Fibroblast of skin of abdomen (primary cell): ENCODE measurements around the gene ATF7.

Experiments
- DNase-seq: peaks from one replicate; pipeline ENCODE4 v3.0.0-alpha.2; 2013

The ATF7 gene

GRCh38 chr12:53500142-53500775 lies 125.9 kb downstream of the ATF7 start:
- DNase-seq: peak; percentile 61

GRCh38 chr12:53499266-53500141 lies 126.7 kb downstream of the ATF7 start, which contains the start of gene MAP3K12:
MAP3K12 (minus strand) TSS chr12:53499458; CDS start chr12:53487391, 12,067 bp downstream.
- DNase-seq: peak; percentile 59

GRCh38 chr12:53498235-53498630 lies 127.9 kb downstream of the ATF7 start:
- no peak for DNase-seq

DNA sequence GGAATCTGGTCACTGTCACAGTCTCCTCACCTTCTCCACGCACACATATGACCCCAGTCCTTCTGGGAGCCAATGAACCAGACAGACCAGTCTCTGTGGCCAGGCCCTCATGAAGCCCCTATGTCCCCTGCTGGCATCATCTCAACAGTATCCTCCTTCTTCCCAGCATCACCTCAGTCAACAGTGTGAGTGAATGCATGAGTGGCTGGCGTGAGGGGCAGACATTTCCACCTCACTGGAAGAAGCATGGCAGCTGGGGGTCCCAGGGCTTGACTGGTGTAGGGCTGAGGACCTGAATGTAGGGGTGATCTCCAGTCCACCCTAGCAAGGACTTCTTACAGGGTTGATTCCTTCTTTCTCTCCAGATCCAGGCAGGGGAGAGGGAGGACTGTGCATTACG lies 128.7 kb downstream of the ATF7 start:
- DNase-seq: no peak

GRCh38 chr12:53496752-53497032 lies 129.5 kb downstream of the ATF7 start:
- DNase-seq: no peak

DNA sequence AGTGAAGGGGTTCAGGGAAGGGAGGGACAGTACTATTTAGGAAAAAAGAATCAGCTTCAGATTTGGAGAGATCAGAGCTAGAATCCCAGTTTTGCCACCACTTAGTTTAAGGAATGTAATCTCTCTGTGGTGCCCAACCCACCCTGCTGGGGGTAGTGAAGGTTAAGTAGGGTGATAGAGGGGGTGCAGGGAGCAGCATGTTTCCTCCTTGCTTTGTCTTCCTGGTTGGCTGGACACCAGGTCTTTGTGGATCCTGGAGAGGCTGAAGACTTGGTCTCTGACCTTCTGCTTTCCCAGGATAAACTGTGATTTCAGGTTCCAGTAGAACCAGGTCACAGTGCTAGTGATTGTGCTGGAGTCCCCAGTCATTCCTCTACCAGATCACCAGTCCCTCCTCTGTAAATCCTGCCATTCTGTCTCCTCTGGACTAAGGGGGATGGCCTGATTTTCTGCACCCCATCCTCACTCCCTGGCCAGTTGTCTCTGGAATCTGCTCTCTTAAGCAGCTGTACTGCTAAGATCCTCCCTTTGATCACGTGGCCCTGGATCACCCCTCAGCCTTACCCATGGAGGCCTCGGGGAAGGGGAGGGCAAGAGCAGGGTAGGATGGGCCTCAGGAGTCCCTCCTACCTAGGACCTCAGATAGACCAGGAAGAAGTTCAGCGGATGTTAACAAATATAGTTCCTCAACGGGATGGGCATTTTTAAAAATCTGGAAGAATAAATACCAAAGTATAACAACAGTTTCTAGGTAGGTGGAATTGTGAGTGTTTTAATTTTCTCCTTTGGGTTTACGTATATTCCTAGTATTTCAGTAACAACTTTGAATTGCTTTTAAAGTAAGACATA lies 130.1 kb downstream of the ATF7 start:
- DNase-seq: peak; percentile 72

- no peak for DNase-seq
Measured at GRCh38 chr12:53493610-53494391, 132.4 kb downstream of the ATF7 start.

DNA sequence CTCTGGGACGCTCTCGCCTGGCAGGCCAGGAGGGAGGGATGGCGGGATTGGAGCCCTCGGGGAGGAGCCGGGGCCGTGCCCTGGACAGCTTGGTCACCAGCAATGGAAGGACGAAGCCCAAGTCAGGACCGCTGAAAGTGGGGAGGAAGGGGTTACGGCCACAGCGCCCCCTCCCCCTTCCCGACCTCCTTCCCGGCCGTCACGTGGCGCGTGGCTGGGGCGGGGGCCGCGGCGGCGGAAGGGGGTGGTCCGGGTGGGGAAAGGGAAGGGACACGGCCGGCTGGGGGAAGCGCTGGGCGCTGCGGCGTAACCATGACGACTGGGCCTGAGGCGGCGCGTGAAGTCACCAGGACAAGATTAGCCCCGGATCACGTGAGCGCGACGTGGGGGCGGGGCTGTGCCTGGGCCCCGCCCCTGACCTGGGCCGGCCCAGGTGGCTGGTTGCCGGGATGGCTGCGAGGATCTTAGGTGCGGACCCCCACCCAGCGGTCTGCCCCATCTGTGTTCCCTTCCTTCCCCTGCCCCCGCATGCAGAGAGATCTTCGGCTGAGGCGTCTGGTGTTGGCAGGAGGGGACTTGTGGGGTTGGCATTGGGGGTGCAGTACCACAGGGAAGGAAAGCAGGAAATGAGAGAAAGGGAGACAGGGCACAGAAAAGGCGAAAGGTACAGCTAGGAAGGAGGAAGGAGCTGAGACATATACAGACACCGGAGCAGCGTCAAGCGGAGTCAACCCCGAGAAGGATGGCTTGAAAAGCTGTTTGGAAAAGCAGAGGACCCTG lies 133.2 kb downstream of the ATF7 start:
- peak; percentile 89 for DNase-seq

GRCh38 chr12:53492188-53492587 lies 134.0 kb downstream of the ATF7 start:
- DNase-seq: no peak

DNA sequence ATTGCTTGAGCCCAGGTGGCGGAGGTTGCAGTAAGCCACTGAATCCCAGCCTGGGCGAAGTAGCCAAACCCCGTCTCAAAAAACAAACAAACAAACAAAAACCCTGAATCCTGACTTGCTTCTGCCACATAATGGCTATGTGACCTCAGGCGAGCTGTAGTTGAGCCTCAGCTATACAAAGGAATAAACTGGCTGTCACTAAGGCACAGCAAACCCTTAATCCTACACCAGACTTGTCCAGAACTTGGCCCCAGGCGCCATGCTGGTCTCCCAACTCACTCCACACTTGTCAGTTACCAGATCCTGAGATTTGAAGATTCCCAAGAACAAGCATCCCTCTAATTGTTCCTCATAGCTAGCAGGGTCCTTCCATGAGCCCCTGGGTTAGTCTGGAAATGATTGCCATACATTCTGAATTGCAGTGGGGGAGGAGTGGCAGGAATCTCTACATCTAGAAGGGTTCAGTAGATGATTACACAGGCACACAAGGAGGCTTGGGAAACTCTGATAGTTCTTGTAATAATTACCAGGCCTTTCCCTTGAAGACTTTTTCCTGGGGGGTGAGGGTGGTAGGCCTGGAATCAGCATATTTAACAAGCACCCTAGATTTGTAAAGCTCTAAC lies 136.8 kb downstream of the ATF7 start:
- DNase-seq: no peak

- DNase-seq: no peak
Measured at GRCh38 chr12:53486736-53487487, 139.3 kb downstream of the ATF7 start.

DNA sequence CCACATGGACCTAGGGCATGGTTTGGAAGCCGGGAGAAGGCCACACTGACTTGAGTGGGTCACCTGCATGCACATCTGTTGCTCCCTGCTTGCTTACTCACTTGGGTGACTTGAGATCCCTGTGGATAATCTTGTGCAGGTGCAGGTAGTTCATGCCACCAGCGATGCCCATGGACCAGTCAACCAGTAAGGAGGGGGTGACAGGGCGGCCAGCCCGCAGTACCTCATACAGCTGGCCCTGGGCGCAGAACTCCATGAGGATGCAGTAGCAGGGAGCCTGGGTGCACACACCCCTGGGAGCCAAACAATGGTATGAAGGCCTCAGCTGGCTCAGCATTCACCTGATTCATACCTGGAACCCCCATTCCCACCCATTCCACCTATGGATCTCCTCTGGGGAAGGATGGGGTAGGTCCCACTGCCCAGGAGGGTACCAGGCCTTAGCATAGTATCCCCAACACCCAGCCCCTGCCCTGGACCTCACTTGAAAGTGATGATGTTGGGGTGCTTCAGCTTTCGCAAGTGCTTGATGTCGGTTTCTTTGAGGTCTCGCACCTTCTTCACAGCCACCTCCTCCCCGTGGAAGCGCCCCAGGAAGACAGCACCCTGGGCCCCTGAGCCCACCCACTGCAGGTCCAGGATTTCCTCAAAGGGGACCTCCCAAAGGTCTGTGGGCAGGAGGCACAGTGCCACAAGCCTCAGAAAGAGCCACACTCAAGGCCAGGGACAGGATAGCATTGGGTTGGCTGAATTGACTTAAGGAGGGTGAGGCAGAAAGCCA lies 140.0 kb downstream of the ATF7 start:
- DNase-seq: no peak

DNA sequence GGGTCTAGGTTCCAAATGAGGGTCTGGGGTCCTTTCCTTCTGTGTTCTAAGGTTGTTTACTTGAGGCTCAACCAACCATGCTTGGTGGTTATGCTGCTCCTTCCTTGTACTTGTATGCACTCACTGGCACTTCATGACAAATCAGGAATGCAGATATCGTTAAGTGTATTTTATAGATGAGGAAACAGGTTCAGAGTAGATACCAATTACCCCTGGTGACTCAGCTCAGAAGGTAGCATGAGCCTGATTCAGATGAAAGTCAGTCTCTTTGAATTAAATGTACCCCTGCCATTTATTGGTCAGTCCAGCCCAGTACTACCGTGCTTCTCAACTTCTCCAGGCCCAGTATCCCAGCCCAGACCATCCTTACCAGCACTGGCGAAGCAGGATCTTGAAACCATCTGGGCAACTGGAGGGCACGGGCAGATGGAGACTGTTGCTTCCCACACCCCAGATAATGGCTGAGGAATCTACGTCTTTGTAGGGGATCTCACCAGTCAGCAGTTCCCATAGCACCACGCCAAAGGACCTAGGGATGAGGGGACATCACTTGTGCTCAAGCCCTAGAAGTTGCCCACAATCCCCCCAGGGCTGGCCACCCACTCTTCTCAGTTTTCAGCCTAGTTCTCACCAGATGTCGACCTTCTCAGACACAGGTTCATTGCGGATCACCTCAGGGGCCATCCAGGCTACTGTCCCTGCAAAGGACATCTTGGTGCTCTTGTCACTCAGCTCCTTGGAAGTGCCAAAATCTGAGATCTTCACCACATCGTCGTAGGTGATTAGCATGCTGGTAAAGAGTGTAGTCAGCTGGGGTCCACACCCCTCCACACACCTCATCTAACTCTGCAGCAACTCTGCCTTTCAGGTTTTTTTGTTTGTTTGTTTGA lies 141.3 kb downstream of the ATF7 start:
- no peak for DNase-seq

GRCh38 chr12:53483979-53484377 lies 142.2 kb downstream of the ATF7 start:
- DNase-seq: no peak

DNA sequence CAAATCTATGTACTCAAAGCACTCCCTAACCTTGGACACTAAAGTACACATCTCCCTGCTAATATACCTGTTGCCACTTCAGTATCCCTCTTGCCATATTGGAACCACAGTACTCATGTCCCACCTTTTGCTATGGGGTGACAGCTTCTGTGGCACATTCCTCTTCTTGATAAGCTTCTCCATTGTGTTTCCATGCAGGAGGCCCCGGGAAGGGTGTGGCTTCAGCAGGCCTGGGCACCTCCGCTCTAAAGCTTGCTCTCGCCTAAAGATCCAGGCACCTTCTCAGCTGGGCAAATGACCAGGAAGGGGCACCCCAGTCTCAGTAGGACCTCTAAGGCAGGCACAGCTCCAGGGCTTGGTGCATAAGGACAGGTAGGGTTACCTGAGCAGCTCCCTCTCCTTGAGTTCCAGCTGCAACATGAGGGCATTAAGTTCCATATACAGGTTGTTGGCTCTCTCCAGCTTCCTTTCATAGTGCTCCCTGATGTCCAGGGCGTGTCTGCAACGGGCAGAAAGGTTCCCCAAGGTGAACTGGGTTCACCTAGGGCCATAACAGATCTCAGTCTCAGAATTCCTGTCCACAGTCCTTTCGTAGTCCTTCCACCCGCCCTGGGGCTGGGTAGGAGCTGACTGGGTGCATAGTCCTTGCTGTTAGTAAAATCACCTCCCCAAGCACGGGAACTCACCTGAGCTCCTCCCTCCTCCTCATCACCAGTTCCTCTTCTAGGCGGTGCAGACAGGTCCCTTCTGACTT lies 142.8 kb downstream of the ATF7 start:
- no peak for DNase-seq

DNA sequence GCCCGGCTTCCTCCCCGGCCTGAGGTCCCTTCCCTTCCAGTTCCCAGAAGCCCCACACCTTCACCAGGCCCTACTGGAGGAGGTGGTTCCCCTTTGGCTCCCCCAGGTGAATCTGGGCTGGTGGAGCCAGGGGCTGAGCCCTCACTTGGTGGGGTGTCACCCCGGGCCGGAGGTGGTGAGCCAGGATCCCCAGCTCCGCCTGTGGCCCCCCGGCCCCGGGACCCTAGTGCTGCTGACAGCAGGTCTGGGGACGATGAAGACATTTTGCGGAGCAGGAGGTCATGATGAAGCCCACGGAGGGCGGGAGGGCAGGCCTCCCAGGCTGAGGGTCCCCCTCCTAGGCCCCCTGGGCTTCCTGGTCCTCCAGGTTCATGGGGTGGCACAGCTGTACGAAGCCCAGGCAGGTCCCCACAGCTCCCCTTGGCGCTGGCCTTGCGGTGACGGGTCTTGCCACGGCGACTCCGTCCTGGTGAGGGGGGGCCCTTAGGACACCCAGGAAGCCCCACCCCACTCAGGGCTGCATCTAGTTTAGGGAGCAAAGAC lies 143.5 kb downstream of the ATF7 start:
- no peak for DNase-seq

- DNase-seq: peak; percentile 42
Measured at GRCh38 chr12:53481939-53482586, 144.1 kb downstream of the ATF7 start.
